Adipose tissue (tissue), 3 donors: ENCODE results near the gene TM9SF1. TPM values are rescaled to one million over a fixed set of nuclear protein-coding genes. Genes with fewer than 3 reads are reported as not detected.
"Not testable (repeated sequence)": the region's sequence is repeated elsewhere in the genome, so short reads cannot be mapped to it uniquely, and the experiment has no call there.

ENCODE experiments used
- H3K27ac ChIP-seq: one replicate; pipeline ENCODE4 v1.5.1; 2013; ENCODE audit warnings: low read depth, low read length
- WGBS, 3 donors: extraction: QIAGEN DNeasy Blood & Tissue Kit; methylation state at CpG; one replicate each; pipeline ENCODE4 v1.1.7; 2013; 5-methylcytosine and 5-hydroxymethylcytosine counted together
- polyA plus RNA-seq, 3 donors: library from polyadenylated mRNA; stranded (reverse); fragments of 200-250 nt; gene quantifications; one replicate each; pipeline ENCODE4 v1.2.3, GENCODE V29; 2013
- donor health status: healthy with polysubstance abuse.
- donor health status: Bipolar disorder and iron deficiency.
- donor health status: healthy.

TM9SF1 gene
- polyA plus RNA-seq, 3 donors = 13.6 to 44.0 (median 37.7) TPM

GRCh38 chr14:24231263-24232120, 36.3 kb upstream of the TM9SF1 start:
- peak overlapping the region; percentile 75 for H3K27ac ChIP-seq
- 6 to 11% (median 9%) methylated on average over 23 of the region's 23 CpGs for WGBS, 3 donors

- WGBS, 3 donors = 0 to 25% (median 3%) methylated on average over 1 of the region's 1 CpG
- no peak overlapping the region for H3K27ac ChIP-seq
Observed at GRCh38 chr14:24228902-24229301, 33.7 kb upstream of the TM9SF1 start.

GRCh38 chr14:24226473-24226872, 31.2 kb upstream of the TM9SF1 start:
- 74 to 80% (median 76%) methylated on average over 1 of the region's 1 CpG for WGBS, 3 donors

GRCh38 chr14:24224618-24225071, 29.4 kb upstream of the TM9SF1 start:
- no peak overlapping the region for H3K27ac ChIP-seq
- WGBS, 3 donors = 72 to 94% (median 80%) methylated on average over 7 of the region's 7 CpGs

More at GRCh38 chr14:24226473-24226872, 31.2 kb upstream of the TM9SF1 start:
- H3K27ac ChIP-seq = no peak overlapping the region

GRCh38 chr14:24222987-24223386, 27.7 kb upstream of the TM9SF1 start:
- H3K27ac ChIP-seq = not testable (repeated sequence)
- WGBS, 3 donors = 92 to 96% (median 96%) methylated on average over 4 of the region's 4 CpGs

- WGBS, 3 donors = 45 to 63% (median 50%) methylated on average over 3 of the region's 3 CpGs
- H3K27ac ChIP-seq = no peak overlapping the region
Observed at GRCh38 chr14:24219521-24219920, 24.3 kb upstream of the TM9SF1 start.

- no peak overlapping the region for H3K27ac ChIP-seq
- WGBS, 3 donors = 80 to 92% (median 91%) methylated on average over 4 of the region's 4 CpGs
Observed at GRCh38 chr14:24219080-24219479, 23.8 kb upstream of the TM9SF1 start.

GRCh38 chr14:24216876-24217275, 21.6 kb upstream of the TM9SF1 start:
- 90 to 93% (median 93%) methylated on average over 1 of the region's 1 CpG for WGBS, 3 donors
- H3K27ac ChIP-seq = not testable (repeated sequence)

GRCh38 chr14:24216345-24216699, 21.1 kb upstream of the TM9SF1 start:
- H3K27ac ChIP-seq = no peak overlapping the region
- 79 to 89% (median 88%) methylated on average over 2 of the region's 2 CpGs for WGBS, 3 donors

GRCh38 chr14:24215495-24216344, 20.5 kb upstream of the TM9SF1 start, which contains the start of gene MDP1:
Gene MDP1, minus strand, starts transcription at chr14:24216066. Its CDS starts 111 bp downstream, at chr14:24215955.
- WGBS, 3 donors = 0 to 1% (median 0%) methylated on average over 40 of the region's 40 CpGs
- peak within 1 kb of the TSS; percentile 87 for H3K27ac ChIP-seq

GRCh38 chr14:24213866-24214662, 18.8 kb upstream of the TM9SF1 start:
- H3K27ac ChIP-seq = no peak overlapping the region
- 91 to 96% (median 92%) methylated on average over 7 of the region's 7 CpGs for WGBS, 3 donors

GRCh38 chr14:24212924-24213865, 18.0 kb upstream of the TM9SF1 start, which contains the start of gene CHMP4A:
Gene CHMP4A, minus strand, starts transcription at chr14:24213488. Its CDS starts 49 bp downstream, at chr14:24213439.
- 0 to 1% (median 1%) methylated on average over 51 to 53 of the region's 53 CpGs for WGBS, 3 donors

GRCh38 chr14:24211311-24211710, 16.1 kb upstream of the TM9SF1 start:
- WGBS, 3 donors = 88 to 95% (median 91%) methylated on average over 6 of the region's 6 CpGs
- H3K27ac ChIP-seq = no peak overlapping the region

More at GRCh38 chr14:24212924-24213865, 18.0 kb upstream of the TM9SF1 start, which contains the start of gene CHMP4A:
- peak within 1 kb of the TSS; percentile 80 for H3K27ac ChIP-seq

- no peak overlapping the region for H3K27ac ChIP-seq
- 99 to 100% (median 100%) methylated on average over 2 of the region's 2 CpGs for WGBS, 3 donors
Observed at GRCh38 chr14:24207625-24208024, 12.4 kb upstream of the TM9SF1 start.

GRCh38 chr14:24207104-24207551, 11.9 kb upstream of the TM9SF1 start:
- H3K27ac ChIP-seq = no peak overlapping the region
- WGBS, 3 donors = 94 to 97% (median 95%) methylated on average over 5 of the region's 5 CpGs

GRCh38 chr14:24206260-24207103, 11.2 kb upstream of the TM9SF1 start:
- WGBS, 3 donors = 91 to 98% (median 94%) methylated on average over 11 of the region's 11 CpGs
- H3K27ac ChIP-seq = no peak overlapping the region
